NCI-H748 (cell line): ENCODE results near the gene ARHGAP33.
"Not testable (repeated sequence)": the region's sequence is repeated elsewhere in the genome, so short reads cannot be mapped to it uniquely, and the experiment has no call there.

Experiments
- DNase-seq: peaks from one replicate; lab custom pipeline; 2025; ENCODE audit not compliant: unreplicated experiment; lab: John Stamatoyannopoulos, UW

The ARHGAP33 gene

GRCh38 chr19:35822579-35822978 is 47.2 kb downstream of the ARHGAP33 start:
- no peak for DNase-seq

GRCh38 chr19:35824150-35824549 is 48.8 kb downstream of the ARHGAP33 start:
- DNase-seq = no peak

GRCh38 chr19:35828692-35829301 is 53.4 kb downstream of the ARHGAP33 start:
- no peak for DNase-seq

GRCh38 chr19:35830986-35831385 is 55.6 kb downstream of the ARHGAP33 start:
- no peak for DNase-seq

- no peak for DNase-seq
Observed at GRCh38 chr19:35832054-35832453, 56.7 kb downstream of the ARHGAP33 start.

- no peak for DNase-seq
Observed at GRCh38 chr19:35833972-35834371, 58.6 kb downstream of the ARHGAP33 start.

- DNase-seq = not testable (repeated sequence)
Observed at GRCh38 chr19:35836096-35836495, 60.7 kb downstream of the ARHGAP33 start.
